Right ventricle myocardium superior (tissue), 1 donor: ENCODE measurements around the gene IGSF9. TPM values are rescaled to one million over a fixed set of nuclear protein-coding genes. Genes with fewer than 3 reads are reported as not detected.
A peak's percentile ranks its signal among the peaks of the same experiment; 100 is the strongest.
"Not testable (repeated sequence)": the region's sequence is repeated elsewhere in the genome, so short reads cannot be mapped to it uniquely, and the experiment has no call there.

Experiments used
- ATAC-seq: fragments of 200-7000 bp; cut with Tn5 transposase; one replicate; pipeline ENCODE4 v1.9.1; 2020; ENCODE audit warnings: mild to moderate bottlenecking; ENCODE audit not compliant: poor library complexity
- DNase-seq: peaks from one replicate; pipeline ENCODE4 v3.0.0-alpha.2; 2020
- intact Hi-C: fragments of 100-400 bp; cut with DNase I; formaldehyde crosslinking; loops from one replicate; pipeline ENCODE4 v1.11.2; 2022
- total RNA-seq: library from RNA; stranded (reverse); fragmentation: NEBNext Ultra II Directional; extraction: Animal tissue kit (Norgen Biotek cat#: 25700); gene quantifications from one replicate; pipeline ENCODE4 v1.2.1, GENCODE V29; 2021
- donor health status: DM: no; HTN: yes; CAD: no; lungs with severe emphysema.

The IGSF9 gene
- total RNA-seq, 1 donor from 2014 or later: 0.30 TPM

- peak; percentile 15 for ATAC-seq
- intact Hi-C loops: no loop called here
- no peak for DNase-seq
Measured at GRCh38 chr1:159915571-159916241, 29.7 kb downstream of the IGSF9 start.

GRCh38 chr1:159914252-159915018 is 31.0 kb downstream of the IGSF9 start:
- intact Hi-C loops: no loop called here
- DNase-seq: no peak
- ATAC-seq: no peak

- no peak for ATAC-seq
- no peak for DNase-seq
- intact Hi-C loops: no loop called here
Measured at GRCh38 chr1:159913451-159914192, 31.8 kb downstream of the IGSF9 start.

- intact Hi-C loops: no loop called here
- DNase-seq (no peak), ATAC-seq (no peak)
Measured at GRCh38 chr1:159911326-159912070, 33.9 kb downstream of the IGSF9 start.

GRCh38 chr1:159908031-159908940 is 37.1 kb downstream of the IGSF9 start:
- no peak for DNase-seq
- ATAC-seq: no peak

GRCh38 chr1:159906960-159907359 is 38.5 kb downstream of the IGSF9 start:
- ATAC-seq (no peak), DNase-seq (no peak)
- intact Hi-C loops: no loop called here

More at GRCh38 chr1:159908031-159908940, 37.1 kb downstream of the IGSF9 start:
- intact Hi-C loops: no loop called here

GRCh38 chr1:159904036-159904435 is 41.4 kb downstream of the IGSF9 start:
- ATAC-seq, DNase-seq, intact Hi-C loops: not testable (repeated sequence)

GRCh38 chr1:159902541-159902940 is 42.9 kb downstream of the IGSF9 start:
- no peak for DNase-seq

GRCh38 chr1:159900755-159901360 is 44.6 kb downstream of the IGSF9 start:
- DNase-seq (no peak), ATAC-seq (no peak)
- intact Hi-C loops: no loop called here

More at GRCh38 chr1:159902541-159902940, 42.9 kb downstream of the IGSF9 start:
- intact Hi-C loops: no loop called here
- ATAC-seq: no peak

GRCh38 chr1:159900086-159900680 is 45.2 kb downstream of the IGSF9 start, which contains the start of gene CFAP45:
Gene CFAP45 (minus strand): TSS chr1:159900165. CDS start chr1:159900098, 67 bp downstream.
- intact Hi-C loops: no loop called here
- peak; percentile 91 for DNase-seq
- ATAC-seq: peak; percentile 92

GRCh38 chr1:159899634-159900033 is 45.8 kb downstream of the IGSF9 start:
- ATAC-seq, intact Hi-C loops, DNase-seq: not testable (repeated sequence)

- ATAC-seq: no peak
- intact Hi-C loops: no loop called here
- no peak for DNase-seq
Measured at GRCh38 chr1:159898527-159898926, 46.9 kb downstream of the IGSF9 start.

- DNase-seq (no peak), ATAC-seq (no peak)
- intact Hi-C loops: no loop called here
Measured at GRCh38 chr1:159897962-159898361, 47.5 kb downstream of the IGSF9 start.

GRCh38 chr1:159896546-159896930 is 48.9 kb downstream of the IGSF9 start:
- DNase-seq: no peak
- intact Hi-C loops: no loop called here

GRCh38 chr1:159895836-159896545 is 49.4 kb downstream of the IGSF9 start:
- ATAC-seq: peak; percentile 45
- intact Hi-C loops: no loop called here
- DNase-seq: no peak

More at GRCh38 chr1:159896546-159896930, 48.9 kb downstream of the IGSF9 start:
- ATAC-seq: no peak

- intact Hi-C loops: no loop called here
- no peak for ATAC-seq
- no peak for DNase-seq
Measured at GRCh38 chr1:159895286-159895685, 50.1 kb downstream of the IGSF9 start.
